H9 (cell line): ENCODE results near the gene LINGO3. TPM values are rescaled to one million over a fixed set of nuclear protein-coding genes. Genes with fewer than 3 reads are reported as not detected.

Experiments
- DNase-seq: peaks from one replicate; pipeline ENCODE4 v3.0.0-alpha.2; 2017
- H2AFZ ChIP-seq: one replicate; pipeline ENCODE4 v1.6.1; 2013; ENCODE audit warnings: mild to moderate bottlenecking, low read length, control low read depth, moderate library complexity
- H2AK5ac ChIP-seq: 2 replicates; pipeline ENCODE4 v1.6.1; 2013; ENCODE audit warnings: low read length, control low read depth, mixed read lengths; ENCODE audit not compliant: insufficient read length
- H2BK120ac ChIP-seq: one replicate; pipeline ENCODE4 v1.6.1; 2013; ENCODE audit warnings: low read depth, mild to moderate bottlenecking, low read length, control low read depth, inconsistent platforms; ENCODE audit not compliant: poor library complexity, severe bottlenecking
- H2BK12ac ChIP-seq: 2 replicates; pipeline ENCODE4 v1.6.1; 2013; ENCODE audit warnings: low read length, control low read depth, mixed read lengths, low read depth; ENCODE audit not compliant: insufficient read length
- H2BK15ac ChIP-seq: 2 replicates; pipeline ENCODE4 v1.6.1; 2013; ENCODE audit warnings: low read depth, low read length, control low read depth
- H2BK20ac ChIP-seq: one replicate; pipeline ENCODE4 v1.6.1; 2013; ENCODE audit warnings: low read depth, mild to moderate bottlenecking, low read length, control low read depth, inconsistent platforms; ENCODE audit not compliant: poor library complexity, severe bottlenecking
- H2BK5ac ChIP-seq: 2 replicates; pipeline ENCODE4 v1.6.1; 2013; ENCODE audit warnings: low read length, control low read depth, mixed read lengths; ENCODE audit not compliant: insufficient read length
- H3K14ac ChIP-seq: 2 replicates; pipeline ENCODE4 v1.6.1; 2013; ENCODE audit warnings: low read length, control low read depth; ENCODE audit not compliant: insufficient read depth
- H3K18ac ChIP-seq: 2 replicates; pipeline ENCODE4 v1.6.1; 2013; ENCODE audit warnings: low read depth, mild to moderate bottlenecking, mixed read lengths, low read length, control low read depth; ENCODE audit not compliant: insufficient read length
- H3K23ac ChIP-seq: 2 replicates; pipeline ENCODE4 v1.6.1; 2013; ENCODE audit warnings: low read length, control low read depth, mixed read lengths, low read depth; ENCODE audit not compliant: insufficient read length
- H3K23me2 ChIP-seq: 2 replicates; pipeline ENCODE4 v1.6.1; 2013; ENCODE audit warnings: low read depth, mild to moderate bottlenecking, mixed read lengths, low read length, control low read depth; ENCODE audit not compliant: insufficient read length, poor library complexity, severe bottlenecking
- H3K27ac ChIP-seq: 2 replicates; pipeline ENCODE4 v1.5.1; 2013; ENCODE audit warnings: low read length, control low read depth, mixed read lengths, low read depth; ENCODE audit not compliant: insufficient read length
- H3K27me3 ChIP-seq: 2 replicates; pipeline ENCODE4 v1.6.1; 2013; ENCODE audit warnings: low read length, control low read depth, inconsistent platforms; ENCODE audit not compliant: insufficient read depth
- H3K4ac ChIP-seq: 2 replicates; pipeline ENCODE4 v1.6.1; 2013; ENCODE audit warnings: low read depth, mild to moderate bottlenecking, control low read depth, inconsistent platforms, low read length, moderate library complexity
- H3K4me1 ChIP-seq: 2 replicates; pipeline ENCODE4 v1.6.1; 2013; ENCODE audit warnings: low read length, control low read depth, inconsistent platforms; ENCODE audit not compliant: insufficient read depth
- H3K4me2 ChIP-seq: 2 replicates; pipeline ENCODE4 v1.6.1; 2013; ENCODE audit warnings: low read length, control low read depth, mixed read lengths; ENCODE audit not compliant: insufficient read length, insufficient read depth
- H3K56ac ChIP-seq: 2 replicates; pipeline ENCODE4 v1.6.1; 2013; ENCODE audit warnings: low read depth, mild to moderate bottlenecking, mixed read lengths, low read length, control low read depth; ENCODE audit not compliant: insufficient read length
- H3K79me1 ChIP-seq: 2 replicates; pipeline ENCODE4 v1.6.1; 2013; ENCODE audit warnings: low read depth, mild to moderate bottlenecking, moderate library complexity, low read length, control low read depth, inconsistent platforms; ENCODE audit not compliant: insufficient read depth, poor library complexity, severe bottlenecking
- H3K79me2 ChIP-seq: 2 replicates; pipeline ENCODE4 v1.6.1; 2013; ENCODE audit warnings: low read length, control low read depth, inconsistent platforms; ENCODE audit not compliant: insufficient read depth
- H3K9ac ChIP-seq: 2 replicates; pipeline ENCODE4 v1.6.1; 2013; ENCODE audit warnings: low read length, control low read depth, mixed read lengths; ENCODE audit not compliant: insufficient read length; ENCODE audit errors: extremely low read depth
- H3K9me3 ChIP-seq: one replicate; pipeline ENCODE4 v1.6.1; 2013; ENCODE audit warnings: low read depth, low read length, inconsistent platforms; ENCODE audit not compliant: control insufficient read depth
- H3T11ph ChIP-seq: one replicate; pipeline ENCODE4 v1.6.1; 2013; ENCODE audit warnings: mild to moderate bottlenecking, low read length, control low read depth, inconsistent platforms
- H4K20me1 ChIP-seq: one replicate; pipeline ENCODE4 v1.6.1; 2013; ENCODE audit not compliant: control insufficient read depth, insufficient read length, insufficient read depth
- H4K5ac ChIP-seq: 2 replicates; pipeline ENCODE4 v1.6.1; 2013; ENCODE audit warnings: low read depth, mild to moderate bottlenecking, mixed read lengths, low read length, control low read depth; ENCODE audit not compliant: insufficient read length
- H4K8ac ChIP-seq: replicated peaks from 2 replicates; pipeline ENCODE4 v1.6.1; 2013; ENCODE audit warnings: low read length, control low read depth, mixed read lengths, low read depth; ENCODE audit not compliant: insufficient read length
- H4K91ac ChIP-seq: 2 replicates; pipeline ENCODE4 v1.6.1; 2013; ENCODE audit warnings: low read depth, mild to moderate bottlenecking, moderate library complexity, mixed read lengths, low read length, control low read depth; ENCODE audit not compliant: insufficient read length
- H3K27ac Mint-ChIP-seq, 3 experiments: 2 replicates in 2 of 3; 3 replicates in 1 of 3; pipeline ENCODE4 v1.8.0; 2020 to 2021; ENCODE audit warnings: mixed read lengths in 3 of 3, mild to moderate bottlenecking in 1 of 3, moderate library complexity in 1 of 3
- H3K27me3 Mint-ChIP-seq: 2 replicates; pipeline ENCODE4 v1.8.0; 2021; ENCODE audit warnings: low read depth, mild to moderate bottlenecking, moderate library complexity, mixed read lengths
- H3K36me3 Mint-ChIP-seq, 3 experiments: 2 replicates in 2 of 3; 3 replicates in 1 of 3; pipeline ENCODE4 v1.8.0; 2020 to 2021; ENCODE audit warnings: low read depth in 3 of 3, mixed read lengths in 3 of 3; ENCODE audit not compliant: insufficient read depth in 1 of 3
- H3K4me1 Mint-ChIP-seq, 2 experiments: 2 replicates each; pipeline ENCODE4 v1.8.0; 2020; ENCODE audit warnings: mixed read lengths in 2 of 2
- H3K4me3 Mint-ChIP-seq, 2 experiments: 2 replicates in 1 of 2; 3 replicates in 1 of 2; pipeline ENCODE4 v1.8.0; 2020 to 2021; ENCODE audit warnings: mild to moderate bottlenecking in 2 of 2, mixed read lengths in 2 of 2, moderate library complexity in 1 of 2
- H3K9me3 Mint-ChIP-seq, 2 experiments: 2 replicates in 1 of 2; 3 replicates in 1 of 2; pipeline ENCODE4 v1.8.0; 2020; ENCODE audit warnings: mild to moderate bottlenecking in 2 of 2, mixed read lengths in 2 of 2, moderate library complexity in 1 of 2
- WGBS: extraction: QIAGEN DNeasy Blood & Tissue Kit; methylation state at CpG from one replicate; pipeline ENCODE4 v1.1.7; 2013; ENCODE audit warnings: missing lambda C conversion rate, low lambda C conversion rate, mixed read lengths; ENCODE audit not compliant: insufficient read length; ENCODE audit errors: extremely low coverage; 5-methylcytosine and 5-hydroxymethylcytosine counted together
- total RNA-seq: library from RNA; stranded (reverse); gene quantifications from 2 replicates; pipeline ENCODE4 v1.2.1, GENCODE V29; 2021
- TF ChIP-seq, protein P1 (sequence below): fragments of 200-600 bp; sonication (generic); conservative IDR thresholded peaks from 3 replicates; pipeline ENCODE4 v1.8.0; 2021; ENCODE audit warnings: antibody characterized with exemption, mild to moderate bottlenecking

The LINGO3 gene
- total RNA-seq, 1 experiment from 2014 or later = 0.28 TPM

DNA sequence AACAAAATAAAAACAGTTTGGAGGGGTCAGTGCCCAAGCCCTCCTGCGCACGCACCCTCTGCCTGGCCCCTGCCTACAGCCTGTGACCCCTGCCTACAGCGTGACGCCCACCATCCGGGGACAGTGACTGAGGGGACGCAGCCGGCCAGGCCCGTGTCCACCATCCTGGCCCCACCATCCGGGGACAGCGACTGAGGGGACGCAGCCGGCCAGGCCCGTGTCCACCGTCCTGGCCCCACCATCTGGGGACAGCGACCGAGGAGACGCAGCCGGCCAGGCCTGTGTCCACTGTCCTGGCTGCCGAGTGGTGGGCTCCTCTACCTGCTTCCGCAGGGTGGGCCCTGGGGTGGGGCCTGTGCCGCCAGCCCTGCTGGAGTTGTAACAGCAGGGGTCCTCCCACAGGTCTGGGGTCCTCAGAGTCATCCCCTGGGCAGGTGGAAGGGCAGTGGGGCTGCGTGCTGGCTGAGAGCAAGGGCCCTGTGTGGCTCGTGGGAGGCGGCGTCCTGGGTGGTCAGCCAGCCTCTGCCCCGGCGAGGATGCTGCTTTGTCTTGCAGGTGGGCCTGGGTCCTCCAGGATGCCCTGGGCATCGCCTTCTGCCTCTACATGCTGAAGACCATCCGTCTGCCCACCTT is 34.8 kb upstream of the LINGO3 start:
- Histone ChIP-seq H4K91ac (no peak overlapping the region), H3K18ac (no peak overlapping the region), H2AK5ac (no peak overlapping the region), H3K9ac (no peak overlapping the region), H3K9me3 (no peaks in the 10 kb centered on the region), H3K56ac (no peak overlapping the region), H2BK12ac (no peak overlapping the region), H3K4me1 (no peaks in the 10 kb centered on the region), H3K23ac (no peak overlapping the region), H3K4ac (no peak overlapping the region), H3K27ac (no peak overlapping the region), H4K5ac (no peak overlapping the region), H3K79me1 (no peaks in the 10 kb centered on the region), H2BK20ac (no peak overlapping the region), H2BK15ac (no peak overlapping the region), H2AFZ (no peak overlapping the region), H3K23me2 (no peaks in the 10 kb centered on the region), H3K27me3 (no peaks in the 10 kb centered on the region), H2BK120ac (no peak overlapping the region), H4K20me1 (no peaks in the 10 kb centered on the region), H4K8ac (no peak overlapping the region), H2BK5ac (no peak overlapping the region), H3K14ac (no peak overlapping the region; the same call in 1 of the 2 replicates), H3K79me2 (no peaks in the 10 kb centered on the region), H3T11ph (no peak overlapping the region), H3K4me2 (no peak overlapping the region)
- no peaks in the 10 kb centered on the region for H3K27me3 Mint-ChIP-seq
- no peak overlapping the region for H3K4me3 Mint-ChIP-seq
- peaks cover 3 to 5% of the 10 kb centered on the region in 2 experiments for H3K4me1 Mint-ChIP-seq
- no peak for DNase-seq
- H3K36me3 Mint-ChIP-seq = peaks cover 1 to 14% (median 11%) of the 10 kb centered on the region in 3 experiments; a peak in 5 of 7 replicates
- no peak overlapping the region for H3K27ac Mint-ChIP-seq
- TF ChIP-seq, protein P1, sequence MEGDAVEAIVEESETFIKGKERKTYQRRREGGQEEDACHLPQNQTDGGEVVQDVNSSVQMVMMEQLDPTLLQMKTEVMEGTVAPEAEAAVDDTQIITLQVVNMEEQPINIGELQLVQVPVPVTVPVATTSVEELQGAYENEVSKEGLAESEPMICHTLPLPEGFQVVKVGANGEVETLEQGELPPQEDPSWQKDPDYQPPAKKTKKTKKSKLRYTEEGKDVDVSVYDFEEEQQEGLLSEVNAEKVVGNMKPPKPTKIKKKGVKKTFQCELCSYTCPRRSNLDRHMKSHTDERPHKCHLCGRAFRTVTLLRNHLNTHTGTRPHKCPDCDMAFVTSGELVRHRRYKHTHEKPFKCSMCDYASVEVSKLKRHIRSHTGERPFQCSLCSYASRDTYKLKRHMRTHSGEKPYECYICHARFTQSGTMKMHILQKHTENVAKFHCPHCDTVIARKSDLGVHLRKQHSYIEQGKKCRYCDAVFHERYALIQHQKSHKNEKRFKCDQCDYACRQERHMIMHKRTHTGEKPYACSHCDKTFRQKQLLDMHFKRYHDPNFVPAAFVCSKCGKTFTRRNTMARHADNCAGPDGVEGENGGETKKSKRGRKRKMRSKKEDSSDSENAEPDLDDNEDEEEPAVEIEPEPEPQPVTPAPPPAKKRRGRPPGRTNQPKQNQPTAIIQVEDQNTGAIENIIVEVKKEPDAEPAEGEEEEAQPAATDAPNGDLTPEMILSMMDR = no peak
- no CpG with 5 or more reads among the region's 29 CpGs for WGBS
- H3K9me3 Mint-ChIP-seq = no peaks in the 10 kb centered on the region
